HepG2 (cell line): ENCODE data around the gene PIEZO1. TPM values are rescaled to one million over a fixed set of nuclear protein-coding genes. Genes with fewer than 3 reads are reported as not detected.

ENCODE experiments used
- CBX2 ChIP-seq, 2 experiments: fragments of 200-600 bp in 1 of 2; sonication (generic); formaldehyde crosslinking in 1 of 2; IDR thresholded peaks; 2 replicates each; pipeline versions ENCODE4 v1.7.0 to v1.8.1; 2018 to 2022; ENCODE audit warnings: low read depth in 2 of 2, low read length in 1 of 2, mild to moderate bottlenecking in 1 of 2, missing genetic modification reagents in 1 of 2
- HNRNPLL ChIP-seq: fragments of 200-400 bp; formaldehyde crosslinking; IDR thresholded peaks from 2 replicates; pipeline ENCODE4 v1.6.1; 2017; ENCODE audit warnings: mild to moderate bottlenecking, low read depth, low read length; ENCODE audit not compliant: poor library complexity, severe bottlenecking
- KMT2A ChIP-seq: sonication (generic); formaldehyde crosslinking; IDR thresholded peaks from 2 replicates; pipeline ENCODE4 v1.4.0; 2020; ENCODE audit warnings: missing genetic modification reagents
- MAZ ChIP-seq, 2 experiments: sonication (generic) in 1 of 2; formaldehyde crosslinking in 1 of 2; IDR thresholded peaks; 2 replicates each; pipeline versions ENCODE4 v1.5.0 to v1.6.1; 2012 to 2020; ENCODE audit warnings: low read depth in 2 of 2, mild to moderate bottlenecking in 2 of 2, borderline replicate concordance in 1 of 2, improper control_type of control experiment in 1 of 2, low read length in 1 of 2, missing genetic modification reagents in 1 of 2, moderate library complexity in 1 of 2
- MEIS1 ChIP-seq: sonication (generic); formaldehyde crosslinking; IDR thresholded peaks from 2 replicates; pipeline ENCODE4 v1.9.0; 2021; ENCODE audit warnings: mild to moderate bottlenecking, missing genetic modification reagents, moderate library complexity, borderline replicate concordance
- NR1H2 ChIP-seq: sonication (generic); formaldehyde crosslinking; IDR thresholded peaks from 2 replicates; pipeline ENCODE4 v1.8.1; 2022; ENCODE audit warnings: low read depth, missing genetic modification reagents, borderline replicate concordance
- POLR2A ChIP-seq, 2 experiments: IDR thresholded peaks; 2 replicates each; pipeline ENCODE4 v1.6.1; 2011; ENCODE audit warnings: low read depth in 2 of 2, low read length in 2 of 2, mild to moderate bottlenecking in 1 of 2, moderate library complexity in 1 of 2; ENCODE audit not compliant: insufficient read depth in 1 of 2
- SNAPC2 ChIP-seq: sonication (generic); formaldehyde crosslinking; IDR thresholded peaks from 2 replicates; pipeline ENCODE4 v1.8.1; 2022; ENCODE audit warnings: mild to moderate bottlenecking, missing genetic modification reagents
- SSRP1 ChIP-seq: IDR thresholded peaks from 2 replicates; pipeline ENCODE4 v1.6.1; 2016; ENCODE audit warnings: control low read depth
- TMF1 ChIP-seq: sonication (generic); formaldehyde crosslinking; IDR thresholded peaks from 2 replicates; pipeline ENCODE4 v1.8.1; 2022; ENCODE audit warnings: low read depth, missing genetic modification reagents
- ZMAT3 ChIP-seq: sonication (generic); formaldehyde crosslinking; conservative IDR thresholded peaks from 2 replicates; pipeline ENCODE4 v1.7.0; 2021; ENCODE audit warnings: missing genetic modification reagents
- ZNF121 ChIP-seq: sonication (generic); formaldehyde crosslinking; IDR thresholded peaks from 2 replicates; pipeline ENCODE4 v1.5.0; 2020; ENCODE audit warnings: mild to moderate bottlenecking, missing genetic modification reagents
- ZNF136 ChIP-seq: sonication (generic); formaldehyde crosslinking; IDR thresholded peaks from 2 replicates; pipeline ENCODE4 v1.8.1; 2022; ENCODE audit warnings: low read depth, mild to moderate bottlenecking, moderate library complexity, missing genetic modification reagents
- ZNF34 ChIP-seq: sonication (generic); formaldehyde crosslinking; IDR thresholded peaks from 2 replicates; pipeline ENCODE4 v1.4.0; 2020; ENCODE audit warnings: mild to moderate bottlenecking, missing genetic modification reagents, borderline replicate concordance
- ZNF510 ChIP-seq: sonication (generic); formaldehyde crosslinking; IDR thresholded peaks from 2 replicates; pipeline ENCODE4 v1.4.0; 2020; ENCODE audit warnings: low read depth, mild to moderate bottlenecking, missing genetic modification reagents
- polyA plus RNA-seq, 8 experiments: library from polyadenylated mRNA; depleted of rRNA in 3 of 8; stranded (reverse) in 7 of 8; unstranded in 1 of 8; fragments of >200 nt; fragmentation: Illumina TruSeq in 4 of 8; extraction: Trizol in 4 of 8; gene quantifications; 2 replicates each; pipeline versions ENCODE4 v1.2.1 to v1.2.3, GENCODE V29; 2011 to 2016; ENCODE audit warnings: low read depth in 4 of 8, missing spikeins in 1 of 8, mixed read lengths in 1 of 8; ENCODE audit not compliant: insufficient read depth in 1 of 8
- total RNA-seq, 5 experiments: library from RNA; depleted of rRNA; stranded (reverse); fragments of >200 nt; fragmentation: Illumina TruSeq; extraction: Trizol; gene quantifications; 2 replicates each; pipeline ENCODE4 v1.2.3, GENCODE V29; 2016; ENCODE audit warnings: low read depth in 1 of 5
- TF ChIP-seq, protein P1 (sequence below): sonication (generic); formaldehyde crosslinking; IDR thresholded peaks from 2 replicates; pipeline ENCODE4 v1.4.0; 2020; ENCODE audit warnings: missing genetic modification reagents
- TF ChIP-seq, protein P2 (sequence below): sonication (generic); formaldehyde crosslinking; IDR thresholded peaks from 2 replicates; pipeline ENCODE4 v1.4.0; 2020; ENCODE audit warnings: missing genetic modification reagents
- TF ChIP-seq, protein P3 (sequence below): IDR thresholded peaks from 2 replicates; pipeline ENCODE4 v1.6.1; 2016; ENCODE audit warnings: mild to moderate bottlenecking
- TF ChIP-seq, protein P4 (sequence below): sonication (generic); formaldehyde crosslinking; IDR thresholded peaks from 2 replicates; pipeline ENCODE4 v1.8.1; 2023; ENCODE audit warnings: mild to moderate bottlenecking, missing genetic modification reagents
- TF ChIP-seq, protein P5 (sequence below): sonication (generic); IDR thresholded peaks from 2 replicates; pipeline ENCODE4 v1.6.1; 2016; ENCODE audit warnings: low read depth, borderline replicate concordance

PIEZO1 gene
- total and polyA plus RNA-seq, 2 of the 13 experiments (the other 11 are each of a cell fraction or from before 2014, with no cell fraction given), result 67.9 to 85.0 TPM

DNA sequence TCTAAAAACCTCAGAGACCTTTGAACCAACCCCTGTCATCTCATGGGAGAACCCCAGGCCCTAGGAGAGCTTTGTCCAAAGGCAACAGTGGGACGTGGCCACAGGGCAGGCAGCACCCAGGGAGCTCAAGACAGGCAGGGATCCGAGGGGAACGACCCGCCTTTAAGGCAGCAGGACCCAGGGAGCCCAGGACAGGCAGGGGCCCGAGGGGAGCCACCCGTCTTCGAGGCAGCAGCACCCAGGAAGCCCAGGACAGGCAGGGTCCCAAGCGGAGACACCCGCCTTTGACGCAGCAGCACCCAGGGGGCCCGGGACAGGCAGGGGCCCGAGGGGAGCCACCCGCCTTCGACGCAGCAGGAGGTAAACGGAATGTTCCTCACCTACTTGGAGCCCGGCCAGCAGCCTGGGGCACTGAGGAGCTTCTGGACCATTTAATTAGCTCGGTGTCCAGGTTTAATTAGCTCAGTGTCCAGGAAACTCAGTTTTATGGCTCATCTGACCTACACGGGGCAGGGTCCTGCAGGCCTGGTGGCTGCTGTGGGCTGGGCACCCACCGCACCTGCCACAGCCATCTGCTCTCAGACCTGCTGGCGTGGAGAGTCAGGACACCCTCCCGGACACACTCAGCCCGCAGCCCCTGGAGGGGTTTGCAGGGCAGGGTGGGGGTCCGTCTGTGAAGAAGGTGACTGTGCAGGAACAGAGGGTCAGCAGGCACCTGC is 24.4 kb downstream of the PIEZO1 start (continued):
- TF ChIP-seq CBX2 (IDR thresholded peaks at IDR 0.05; ENCODE audit: low read depth, low read length) (no peak), CBX2 (CRISPR knock-in tag; IDR thresholded peaks at IDR 0.05; ENCODE audit: low read depth) (no peak), HNRNPLL (peak; percentile 31), TMF1 (CRISPR knock-in tag) (no peak), SSRP1 (CRISPR knock-in tag) (no peak), KMT2A (CRISPR knock-in tag) (no peak), MAZ (IDR thresholded peaks at IDR 0.05; ENCODE audit: borderline replicate concordance, low read depth, low read length) (no peak), MAZ (CRISPR knock-in tag; IDR thresholded peaks at IDR 0.05; ENCODE audit: low read depth) (no peak), ZNF510 (no peak), ZNF121 (CRISPR knock-in tag) (no peak), POLR2A (IDR thresholded peaks at IDR 0.05; ENCODE audit: insufficient read depth in 1 of 2, low read depth in 2 of 2, low read length in 2 of 2) (peak in 1 of 2 experiments; percentile 27; a peak in 1 of 4 replicates), SNAPC2 (CRISPR knock-in tag) (no peak), MEIS1 (CRISPR knock-in tag) (0 out of 2 replicates have a peak, but pooled peaks have one; percentile 35), ZNF136 (CRISPR knock-in tag) (no peak), ZNF34 (CRISPR knock-in tag) (no peak), NR1H2 (CRISPR knock-in tag) (no peak), ZMAT3 (CRISPR knock-in tag) (no peak)
- TF ChIP-seq, protein P1, sequence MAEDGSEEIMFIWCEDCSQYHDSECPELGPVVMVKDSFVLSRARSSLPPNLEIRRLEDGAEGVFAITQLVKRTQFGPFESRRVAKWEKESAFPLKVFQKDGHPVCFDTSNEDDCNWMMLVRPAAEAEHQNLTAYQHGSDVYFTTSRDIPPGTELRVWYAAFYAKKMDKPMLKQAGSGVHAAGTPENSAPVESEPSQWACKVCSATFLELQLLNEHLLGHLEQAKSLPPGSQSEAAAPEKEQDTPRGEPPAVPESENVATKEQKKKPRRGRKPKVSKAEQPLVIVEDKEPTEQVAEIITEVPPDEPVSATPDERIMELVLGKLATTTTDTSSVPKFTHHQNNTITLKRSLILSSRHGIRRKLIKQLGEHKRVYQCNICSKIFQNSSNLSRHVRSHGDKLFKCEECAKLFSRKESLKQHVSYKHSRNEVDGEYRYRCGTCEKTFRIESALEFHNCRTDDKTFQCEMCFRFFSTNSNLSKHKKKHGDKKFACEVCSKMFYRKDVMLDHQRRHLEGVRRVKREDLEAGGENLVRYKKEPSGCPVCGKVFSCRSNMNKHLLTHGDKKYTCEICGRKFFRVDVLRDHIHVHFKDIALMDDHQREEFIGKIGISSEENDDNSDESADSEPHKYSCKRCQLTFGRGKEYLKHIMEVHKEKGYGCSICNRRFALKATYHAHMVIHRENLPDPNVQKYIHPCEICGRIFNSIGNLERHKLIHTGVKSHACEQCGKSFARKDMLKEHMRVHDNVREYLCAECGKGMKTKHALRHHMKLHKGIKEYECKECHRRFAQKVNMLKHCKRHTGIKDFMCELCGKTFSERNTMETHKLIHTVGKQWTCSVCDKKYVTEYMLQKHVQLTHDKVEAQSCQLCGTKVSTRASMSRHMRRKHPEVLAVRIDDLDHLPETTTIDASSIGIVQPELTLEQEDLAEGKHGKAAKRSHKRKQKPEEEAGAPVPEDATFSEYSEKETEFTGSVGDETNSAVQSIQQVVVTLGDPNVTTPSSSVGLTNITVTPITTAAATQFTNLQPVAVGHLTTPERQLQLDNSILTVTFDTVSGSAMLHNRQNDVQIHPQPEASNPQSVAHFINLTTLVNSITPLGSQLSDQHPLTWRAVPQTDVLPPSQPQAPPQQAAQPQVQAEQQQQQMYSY (CRISPR knock-in tag), result no peak
- TF ChIP-seq, protein P2, sequence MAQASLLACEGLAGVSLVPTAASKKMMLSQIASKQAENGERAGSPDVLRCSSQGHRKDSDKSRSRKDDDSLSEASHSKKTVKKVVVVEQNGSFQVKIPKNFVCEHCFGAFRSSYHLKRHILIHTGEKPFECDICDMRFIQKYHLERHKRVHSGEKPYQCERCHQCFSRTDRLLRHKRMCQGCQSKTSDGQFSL (CRISPR knock-in tag), result no peak
- TF ChIP-seq, protein P3, sequence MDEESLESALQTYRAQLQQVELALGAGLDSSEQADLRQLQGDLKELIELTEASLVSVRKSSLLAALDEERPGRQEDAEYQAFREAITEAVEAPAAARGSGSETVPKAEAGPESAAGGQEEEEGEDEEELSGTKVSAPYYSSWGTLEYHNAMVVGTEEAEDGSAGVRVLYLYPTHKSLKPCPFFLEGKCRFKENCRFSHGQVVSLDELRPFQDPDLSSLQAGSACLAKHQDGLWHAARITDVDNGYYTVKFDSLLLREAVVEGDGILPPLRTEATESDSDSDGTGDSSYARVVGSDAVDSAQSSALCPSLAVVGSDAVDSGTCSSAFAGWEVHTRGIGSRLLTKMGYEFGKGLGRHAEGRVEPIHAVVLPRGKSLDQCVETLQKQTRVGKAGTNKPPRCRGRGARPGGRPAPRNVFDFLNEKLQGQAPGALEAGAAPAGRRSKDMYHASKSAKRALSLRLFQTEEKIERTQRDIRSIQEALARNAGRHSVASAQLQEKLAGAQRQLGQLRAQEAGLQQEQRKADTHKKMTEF (CRISPR knock-in tag), result no peak
- TF ChIP-seq, protein P4, sequence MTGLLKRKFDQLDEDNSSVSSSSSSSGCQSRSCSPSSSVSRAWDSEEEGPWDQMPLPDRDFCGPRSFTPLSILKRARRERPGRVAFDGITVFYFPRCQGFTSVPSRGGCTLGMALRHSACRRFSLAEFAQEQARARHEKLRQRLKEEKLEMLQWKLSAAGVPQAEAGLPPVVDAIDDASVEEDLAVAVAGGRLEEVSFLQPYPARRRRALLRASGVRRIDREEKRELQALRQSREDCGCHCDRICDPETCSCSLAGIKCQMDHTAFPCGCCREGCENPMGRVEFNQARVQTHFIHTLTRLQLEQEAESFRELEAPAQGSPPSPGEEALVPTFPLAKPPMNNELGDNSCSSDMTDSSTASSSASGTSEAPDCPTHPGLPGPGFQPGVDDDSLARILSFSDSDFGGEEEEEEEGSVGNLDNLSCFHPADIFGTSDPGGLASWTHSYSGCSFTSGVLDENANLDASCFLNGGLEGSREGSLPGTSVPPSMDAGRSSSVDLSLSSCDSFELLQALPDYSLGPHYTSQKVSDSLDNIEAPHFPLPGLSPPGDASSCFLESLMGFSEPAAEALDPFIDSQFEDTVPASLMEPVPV (CRISPR knock-in tag), result 0 out of 2 replicates have a peak, but pooled peaks have one; percentile 10
- TF ChIP-seq, protein P5, sequence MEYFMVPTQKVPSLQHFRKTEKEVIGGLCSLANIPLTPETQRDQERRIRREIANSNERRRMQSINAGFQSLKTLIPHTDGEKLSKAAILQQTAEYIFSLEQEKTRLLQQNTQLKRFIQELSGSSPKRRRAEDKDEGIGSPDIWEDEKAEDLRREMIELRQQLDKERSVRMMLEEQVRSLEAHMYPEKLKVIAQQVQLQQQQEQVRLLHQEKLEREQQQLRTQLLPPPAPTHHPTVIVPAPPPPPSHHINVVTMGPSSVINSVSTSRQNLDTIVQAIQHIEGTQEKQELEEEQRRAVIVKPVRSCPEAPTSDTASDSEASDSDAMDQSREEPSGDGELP, result no peak
